ENCODE data around the gene LNPEP. TPM values are rescaled to one million over a fixed set of nuclear protein-coding genes. Genes with fewer than 3 reads are reported as not detected.

Gene LNPEP
- total and polyA plus RNA-seq, 2 of the 4 experiments (the other 2 are of a cell fraction): 3.6 to 27.4 TPM

- Histone ChIP-seq H3K9ac (ENCODE audit: low read depth, low read length) (no peak overlapping the region), H2AK5ac (ENCODE audit: low read depth, low read length) (no peak overlapping the region), H3K14ac (replicated peaks; ENCODE audit: low read depth, low read length) (no peak overlapping the region), H4K91ac (ENCODE audit: insufficient read depth, low read depth, low read length) (no peak overlapping the region), H3K4me3 (ENCODE audit: insufficient read depth, low read depth, low read length) (no peak overlapping the region), H4K8ac (ENCODE audit: low read depth in 2 of 2, low read length in 2 of 2) (no peak overlapping the region), H3K23ac (ENCODE audit: low read depth, low read length) (no peak overlapping the region), H2BK20ac (ENCODE audit: low read depth, low read length) (no peak overlapping the region), H3K9me1 (ENCODE audit: insufficient read depth, low read length) (no peaks in the 10 kb centered on the region), H2AK9ac (replicated peaks; ENCODE audit: low read depth, low read length, poor library complexity) (no peak overlapping the region), H3K18ac (ENCODE audit: low read depth, low read length) (no peak overlapping the region), H4K20me1 (ENCODE audit: insufficient read depth, low read length) (no peaks in the 10 kb centered on the region), H2BK5ac (ENCODE audit: low read depth, low read length, poor library complexity, severe bottlenecking) (no peak overlapping the region), H3K27ac (ENCODE audit: insufficient read depth, low read length) (no peak overlapping the region), H3K79me1 (ENCODE audit: low read depth in 1 of 2, low read length in 2 of 2) (no peaks in the 10 kb centered on the region), H2BK15ac (ENCODE audit: low read depth, low read length) (no peak overlapping the region), H3K9me3 (ENCODE audit: control insufficient read depth, insufficient read depth, low read length) (no peaks in the 10 kb centered on the region; the same call in 1 of the 2 replicates), H3K4ac (ENCODE audit: low read depth, low read length) (no peak overlapping the region), H3K56ac (ENCODE audit: extremely low read depth, insufficient read depth, low read length) (no peak overlapping the region), H3K36me3 (ENCODE audit: control insufficient read depth, insufficient read depth, low read length) (no peaks in the 10 kb centered on the region), H2AFZ (replicated peaks; ENCODE audit: low read length, poor library complexity) (no peak overlapping the region), H3K4me2 (ENCODE audit: low read depth, low read length) (no peak overlapping the region), H4K5ac (ENCODE audit: low read depth, low read length) (no peak overlapping the region), H2BK120ac (ENCODE audit: low read depth, low read length) (no peak overlapping the region), H3K4me1 (ENCODE audit: control insufficient read depth, insufficient read depth, low read length) (no peaks in the 10 kb centered on the region; the same call in 1 of the 2 replicates), H3K27me3 (ENCODE audit: control insufficient read depth, insufficient read depth, low read length) (peaks cover 3% of the 10 kb centered on the region)
- TF ChIP-seq MAFK (IDR thresholded peaks at IDR 0.05; ENCODE audit: low read depth, low read length): no peak
- TF ChIP-seq, protein P1, sequence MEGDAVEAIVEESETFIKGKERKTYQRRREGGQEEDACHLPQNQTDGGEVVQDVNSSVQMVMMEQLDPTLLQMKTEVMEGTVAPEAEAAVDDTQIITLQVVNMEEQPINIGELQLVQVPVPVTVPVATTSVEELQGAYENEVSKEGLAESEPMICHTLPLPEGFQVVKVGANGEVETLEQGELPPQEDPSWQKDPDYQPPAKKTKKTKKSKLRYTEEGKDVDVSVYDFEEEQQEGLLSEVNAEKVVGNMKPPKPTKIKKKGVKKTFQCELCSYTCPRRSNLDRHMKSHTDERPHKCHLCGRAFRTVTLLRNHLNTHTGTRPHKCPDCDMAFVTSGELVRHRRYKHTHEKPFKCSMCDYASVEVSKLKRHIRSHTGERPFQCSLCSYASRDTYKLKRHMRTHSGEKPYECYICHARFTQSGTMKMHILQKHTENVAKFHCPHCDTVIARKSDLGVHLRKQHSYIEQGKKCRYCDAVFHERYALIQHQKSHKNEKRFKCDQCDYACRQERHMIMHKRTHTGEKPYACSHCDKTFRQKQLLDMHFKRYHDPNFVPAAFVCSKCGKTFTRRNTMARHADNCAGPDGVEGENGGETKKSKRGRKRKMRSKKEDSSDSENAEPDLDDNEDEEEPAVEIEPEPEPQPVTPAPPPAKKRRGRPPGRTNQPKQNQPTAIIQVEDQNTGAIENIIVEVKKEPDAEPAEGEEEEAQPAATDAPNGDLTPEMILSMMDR (conservative IDR thresholded peaks at IDR 0.05; ENCODE audit: low read depth, low read length): peak; percentile 35
- CTCF ChIA-PET: no interaction called here
- DNase-seq: peak; percentile 18
- WGBS, 2 experiments (ENCODE audit: extremely low coverage in 2 of 2, insufficient read length in 1 of 2): no CpG with 5 or more reads among the region's 2 CpGs
- no TSS peak for BruUV-seq (replicated peaks)
- in situ Hi-C loops (cut with MboI; ENCODE audit: low sequenced_read_pairs) (no loop called here), intact Hi-C loops (cut with micrococcal nuclease) (no loop called here), dilution Hi-C loops (cut with HindIII; ENCODE audit: low sequenced_read_pairs, unreplicated experiment) (no loop called here)
- POLR2A ChIA-PET (ENCODE audit: unreplicated experiment): no interaction called here
- no peak; the same call in 1 of the 2 replicates for ATAC-seq (ENCODE audit: low read depth)
These were observed 108.2 kb downstream of the LNPEP start for GRCh38 chr5:97044052-97044451.
